ENCODE measurements around the gene SHPK.

The SHPK gene

GRCh38 chr17:3655766-3656165 lies 19.7 kb upstream of the SHPK start:
- Mint-ChIP-seq H3K27ac (no peak overlapping the region), H3K36me3 (ENCODE audit: low read depth) (no peaks in the 10 kb centered on the region)

GRCh38 chr17:3647769-3648555 lies 11.9 kb upstream of the SHPK start:
- no peaks in the 10 kb centered on the region for H3K9me3 Mint-ChIP-seq
- peaks cover 21% of the 10 kb centered on the region for H3K36me3 Mint-ChIP-seq (ENCODE audit: low read depth)
- no peak overlapping the region for H3K27ac Mint-ChIP-seq
- peaks cover 7% of the 10 kb centered on the region for H3K4me1 Mint-ChIP-seq (ENCODE audit: low read depth)
- no peak overlapping the region for H3K4me3 Mint-ChIP-seq
- no peaks in the 10 kb centered on the region for H3K27me3 Mint-ChIP-seq (ENCODE audit: low read depth)

More at GRCh38 chr17:3655766-3656165, 19.7 kb upstream of the SHPK start:
- H3K27me3 Mint-ChIP-seq (ENCODE audit: low read depth): no peaks in the 10 kb centered on the region
- no peaks in the 10 kb centered on the region for H3K4me1 Mint-ChIP-seq (ENCODE audit: low read depth)
- H3K9me3 Mint-ChIP-seq: no peaks in the 10 kb centered on the region
- no peak overlapping the region for H3K4me3 Mint-ChIP-seq

- no peaks in the 10 kb centered on the region for H3K27me3 Mint-ChIP-seq (ENCODE audit: low read depth)
- no peak overlapping the region for H3K4me3 Mint-ChIP-seq
- H3K36me3 Mint-ChIP-seq (ENCODE audit: low read depth): peaks cover 21% of the 10 kb centered on the region
Observed at GRCh38 chr17:3647251-3647650, 11.2 kb upstream of the SHPK start.

GRCh38 chr17:3645310-3645709 lies 9.3 kb upstream of the SHPK start:
- Mint-ChIP-seq H3K9me3 (no peaks in the 10 kb centered on the region), H3K4me1 (ENCODE audit: low read depth) (peaks cover 17% of the 10 kb centered on the region), H3K36me3 (ENCODE audit: low read depth) (peaks cover 23% of the 10 kb centered on the region), H3K27me3 (ENCODE audit: low read depth) (no peaks in the 10 kb centered on the region), H3K4me3 (no peak overlapping the region), H3K27ac (no peak overlapping the region)

More at GRCh38 chr17:3647251-3647650, 11.2 kb upstream of the SHPK start:
- Mint-ChIP-seq H3K4me1 (ENCODE audit: low read depth) (peaks cover 7% of the 10 kb centered on the region), H3K9me3 (no peaks in the 10 kb centered on the region), H3K27ac (no peak overlapping the region)

DNA sequence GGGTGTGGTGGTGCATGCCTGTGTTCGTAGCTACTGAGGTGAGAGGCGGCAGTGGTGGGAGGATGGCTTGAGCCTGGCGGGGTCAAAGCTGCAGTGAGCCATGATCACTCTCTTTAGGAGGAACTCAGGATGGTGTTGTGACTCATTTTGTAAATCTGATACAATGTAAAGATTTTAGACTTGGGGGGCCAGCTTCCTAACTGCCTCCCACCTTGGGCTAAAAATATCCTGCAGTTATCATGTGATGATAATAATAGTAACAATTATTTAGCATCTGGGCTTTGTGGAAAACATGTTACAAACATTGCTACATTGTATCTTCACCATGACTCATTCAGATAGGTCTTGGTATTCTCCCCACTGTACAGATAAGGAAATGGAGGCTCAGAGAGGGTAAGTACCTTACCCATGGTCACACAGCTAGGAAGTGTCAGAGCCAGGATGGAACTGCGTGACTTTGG lies 7.9 kb upstream of the SHPK start:
- Mint-ChIP-seq H3K4me1 (ENCODE audit: low read depth) (peaks cover 26% of the 10 kb centered on the region), H3K9me3 (no peaks in the 10 kb centered on the region), H3K36me3 (ENCODE audit: low read depth) (peaks cover 24% of the 10 kb centered on the region), H3K27me3 (ENCODE audit: low read depth) (no peaks in the 10 kb centered on the region), H3K27ac (no peak overlapping the region), H3K4me3 (no peak overlapping the region)

DNA sequence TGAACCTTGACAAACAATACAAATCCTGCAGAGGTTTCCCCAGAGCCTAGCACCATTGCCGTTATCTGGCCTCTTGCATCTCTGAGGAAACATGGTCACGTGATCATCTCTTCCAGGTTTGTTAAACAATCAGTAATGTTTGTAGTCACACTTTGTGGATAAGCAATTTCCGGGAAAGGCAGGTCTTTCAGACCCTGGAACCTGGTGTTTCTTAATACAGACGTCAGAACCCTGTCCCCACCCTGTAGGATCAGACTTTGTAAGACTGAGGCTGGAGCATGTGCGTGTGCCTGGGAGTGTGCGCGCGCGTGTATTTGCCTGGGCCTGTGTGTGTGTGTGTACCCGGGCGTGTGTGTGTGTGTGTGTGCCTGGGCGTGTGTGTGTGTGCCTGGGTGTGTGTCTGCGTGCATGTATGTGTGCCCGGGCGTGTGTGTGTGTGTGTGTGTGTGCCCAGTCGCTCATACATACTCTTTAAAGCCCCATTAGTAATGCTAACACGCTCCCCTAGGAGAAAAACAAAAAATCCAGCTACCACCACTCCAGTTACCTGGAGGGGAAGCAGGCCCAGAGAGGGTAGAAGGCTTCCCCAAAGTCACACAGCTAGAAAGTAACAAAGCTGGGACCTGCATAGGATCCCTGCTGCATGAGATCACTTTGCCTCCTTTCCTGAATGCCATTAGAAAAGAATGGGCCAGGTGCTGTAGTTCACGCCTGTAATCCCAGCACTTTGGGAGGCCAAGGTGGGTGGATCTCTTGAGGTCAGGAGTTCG lies 5.9 kb upstream of the SHPK start:
- Mint-ChIP-seq H3K36me3 (ENCODE audit: low read depth) (peaks cover 12% of the 10 kb centered on the region), H3K27ac (no peak overlapping the region), H3K4me1 (ENCODE audit: low read depth) (peaks cover 41% of the 10 kb centered on the region)

GRCh38 chr17:3641014-3641413 lies 5.0 kb upstream of the SHPK start:
- H3K27me3 Mint-ChIP-seq (ENCODE audit: low read depth): no peaks in the 10 kb centered on the region
- H3K4me3 Mint-ChIP-seq: no peak overlapping the region
- H3K36me3 Mint-ChIP-seq (ENCODE audit: low read depth): peaks cover 12% of the 10 kb centered on the region
- H3K4me1 Mint-ChIP-seq (ENCODE audit: low read depth): peaks cover 41% of the 10 kb centered on the region
- H3K27ac Mint-ChIP-seq: peak overlapping the region; percentile 55
- H3K9me3 Mint-ChIP-seq: no peaks in the 10 kb centered on the region

More for the DNA sequence above, 5.9 kb upstream of the SHPK start:
- Mint-ChIP-seq H3K9me3 (no peaks in the 10 kb centered on the region), H3K27me3 (ENCODE audit: low read depth) (no peaks in the 10 kb centered on the region), H3K4me3 (no peak overlapping the region)

- Mint-ChIP-seq H3K27me3 (ENCODE audit: low read depth) (no peaks in the 10 kb centered on the region), H3K36me3 (ENCODE audit: low read depth) (peaks cover 11% of the 10 kb centered on the region), H3K9me3 (no peaks in the 10 kb centered on the region), H3K4me3 (peak overlapping the region; percentile 69), H3K27ac (peak overlapping the region; percentile 93), H3K4me1 (ENCODE audit: low read depth) (peaks cover 41% of the 10 kb centered on the region)
Observed at GRCh38 chr17:3639981-3640596, 4.0 kb upstream of the SHPK start.

DNA sequence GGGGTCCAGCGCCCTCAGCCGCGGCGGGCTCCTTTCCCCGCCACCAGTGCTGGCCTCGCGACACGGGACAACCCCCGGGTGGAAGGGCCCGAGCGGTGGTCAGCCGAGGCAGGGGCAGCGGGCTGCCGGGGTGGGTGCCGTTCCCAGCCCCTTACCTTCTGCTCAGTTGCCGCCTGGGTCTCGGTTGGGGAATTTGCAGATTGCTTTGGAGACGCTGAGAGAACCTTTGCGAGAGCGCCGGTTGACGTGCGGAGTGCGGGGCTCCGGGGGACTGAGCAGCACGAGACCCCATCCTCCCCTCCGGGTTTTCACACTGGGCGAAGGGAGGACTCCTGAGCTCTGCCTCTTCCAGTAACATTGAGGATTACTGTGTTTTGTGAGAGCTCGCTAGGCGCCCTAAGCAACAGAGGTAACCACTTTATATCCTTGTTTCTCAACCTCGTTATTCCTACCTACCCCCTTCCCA lies 891 bp upstream of the SHPK start:
- H3K4me1 Mint-ChIP-seq (ENCODE audit: low read depth): peaks cover 40% of the 10 kb centered on the region

DNA sequence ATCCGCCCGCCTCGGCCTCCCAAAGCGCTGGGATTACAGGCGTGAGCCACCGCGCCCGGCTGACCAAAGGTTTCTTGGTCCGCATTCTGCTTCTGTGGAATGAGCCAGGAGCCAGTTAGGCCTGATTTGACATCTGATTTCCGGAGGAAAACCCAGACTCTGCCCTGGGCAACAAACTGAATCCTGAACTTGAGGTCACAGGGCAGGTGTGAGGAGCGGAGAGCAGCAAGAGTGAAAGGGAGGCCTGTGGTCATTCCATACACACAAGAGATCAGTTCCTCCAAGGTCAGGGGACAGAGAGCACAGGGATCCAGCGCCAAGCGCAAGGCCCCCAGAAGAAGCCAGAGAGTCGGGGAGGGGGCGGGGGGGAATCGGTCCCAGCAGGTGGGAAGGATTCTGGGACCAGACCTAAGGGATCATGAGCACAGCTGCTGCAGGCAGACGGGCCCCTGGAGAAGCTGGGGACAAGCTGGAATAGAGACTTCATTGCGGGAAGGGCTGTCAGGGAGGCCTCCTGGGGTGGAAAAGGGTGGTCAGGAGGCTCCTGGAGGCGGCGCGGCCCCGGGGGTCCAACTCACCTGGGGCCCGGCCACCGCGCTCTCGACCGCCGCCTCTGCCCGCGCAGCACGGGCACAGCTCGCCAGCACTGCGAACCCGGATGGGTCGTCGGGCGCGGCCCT lies 436 bp downstream of the SHPK start:
- no peaks in the 10 kb centered on the region for H3K27me3 Mint-ChIP-seq (ENCODE audit: low read depth)
- peak overlapping the region; percentile 73 for H3K27ac Mint-ChIP-seq
- H3K4me3 Mint-ChIP-seq: peak overlapping the region; percentile 98
- H3K36me3 Mint-ChIP-seq (ENCODE audit: low read depth): peaks cover 13% of the 10 kb centered on the region
- peaks cover 34% of the 10 kb centered on the region for H3K4me1 Mint-ChIP-seq (ENCODE audit: low read depth)
- no peaks in the 10 kb centered on the region for H3K9me3 Mint-ChIP-seq

More for the DNA sequence above, 891 bp upstream of the SHPK start:
- Mint-ChIP-seq H3K27ac (peak overlapping the region; percentile 74), H3K4me3 (peak overlapping the region; percentile 98), H3K9me3 (no peaks in the 10 kb centered on the region), H3K27me3 (ENCODE audit: low read depth) (no peaks in the 10 kb centered on the region), H3K36me3 (ENCODE audit: low read depth) (peaks cover 13% of the 10 kb centered on the region)

DNA sequence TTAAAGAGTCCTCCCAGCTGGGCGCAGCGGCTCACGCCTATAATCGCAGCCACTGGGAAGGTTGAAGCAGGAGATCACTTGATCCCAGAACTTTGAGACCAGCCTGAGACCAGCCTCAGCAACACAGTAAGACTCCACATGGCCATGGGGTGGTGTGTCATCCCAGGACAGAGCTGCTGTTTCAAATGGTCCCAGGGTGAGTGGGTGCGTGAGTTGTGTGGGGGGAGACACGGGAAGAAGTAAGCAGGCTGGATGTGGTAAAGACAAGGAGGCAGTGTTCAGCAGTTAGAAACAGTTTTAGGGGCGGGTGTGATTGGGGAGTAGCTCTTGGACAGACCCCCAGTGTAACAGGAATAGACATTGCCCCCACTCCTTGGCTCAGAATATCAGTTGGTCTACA lies 3.8 kb downstream of the SHPK start:
- Mint-ChIP-seq H3K27me3 (ENCODE audit: low read depth) (no peaks in the 10 kb centered on the region), H3K9me3 (no peaks in the 10 kb centered on the region), H3K4me3 (no peak overlapping the region), H3K4me1 (ENCODE audit: low read depth) (peaks cover 11% of the 10 kb centered on the region), H3K36me3 (ENCODE audit: low read depth) (peaks cover 15% of the 10 kb centered on the region), H3K27ac (no peak overlapping the region)

GRCh38 chr17:3630781-3631180 lies 5.3 kb downstream of the SHPK start:
- Mint-ChIP-seq H3K36me3 (ENCODE audit: low read depth) (peaks cover 24% of the 10 kb centered on the region), H3K4me3 (no peak overlapping the region), H3K4me1 (ENCODE audit: low read depth) (peaks cover 8% of the 10 kb centered on the region), H3K27ac (no peak overlapping the region), H3K27me3 (ENCODE audit: low read depth) (no peaks in the 10 kb centered on the region), H3K9me3 (no peaks in the 10 kb centered on the region)

GRCh38 chr17:3627769-3628167 lies 8.3 kb downstream of the SHPK start:
- H3K9me3 Mint-ChIP-seq: no peaks in the 10 kb centered on the region
- H3K27me3 Mint-ChIP-seq (ENCODE audit: low read depth): no peaks in the 10 kb centered on the region
- H3K36me3 Mint-ChIP-seq (ENCODE audit: low read depth): peaks cover 27% of the 10 kb centered on the region

More at GRCh38 chr17:3627769-3628167, 8.3 kb downstream of the SHPK start:
- Mint-ChIP-seq H3K4me1 (ENCODE audit: low read depth) (no peaks in the 10 kb centered on the region), H3K27ac (no peak overlapping the region), H3K4me3 (no peak overlapping the region)

All from T-helper 1 cell treated with Interleukin-12 subunit alpha and Interleukin-12 subunit beta and Interleukin-4 antibody, amounts not matched to agents 30 μg/mL and 1 μg/mL, for 36 hours (primary cell).